HG03432 (cell line): Measurements from ENCODE around the gene SLC22A31.
A peak's percentile ranks its signal among the peaks of the same experiment; 100 is the strongest.

ENCODE experiments used
- ATAC-seq: cut with Tn5 transposase; IDR thresholded peaks from one replicate; pipeline ENCODE4 v1.9.1; 2021; ENCODE audit warnings: mild to moderate bottlenecking, moderate library complexity; ENCODE audit not compliant: unreplicated experiment

Gene SLC22A31

GRCh38 chr16:89179656-89180315 is 20.6 kb downstream of the SLC22A31 start:
- no peak for ATAC-seq

GRCh38 chr16:89179148-89179484 is 21.2 kb downstream of the SLC22A31 start:
- ATAC-seq = no peak

- no peak for ATAC-seq
Measured at GRCh38 chr16:89178453-89179147, 21.7 kb downstream of the SLC22A31 start.

- ATAC-seq = no peak
Measured at GRCh38 chr16:89177501-89177900, 22.8 kb downstream of the SLC22A31 start.

GRCh38 chr16:89176717-89177116 is 23.6 kb downstream of the SLC22A31 start:
- ATAC-seq = no peak

GRCh38 chr16:89176147-89176690 is 24.1 kb downstream of the SLC22A31 start:
- ATAC-seq = no peak

GRCh38 chr16:89175280-89176146 is 24.8 kb downstream of the SLC22A31 start:
- ATAC-seq = no peak

- ATAC-seq = no peak
Measured at GRCh38 chr16:89174877-89175276, 25.5 kb downstream of the SLC22A31 start.

- ATAC-seq = no peak
Measured at GRCh38 chr16:89174055-89174827, 26.1 kb downstream of the SLC22A31 start.

GRCh38 chr16:89173174-89173921 is 27.0 kb downstream of the SLC22A31 start:
- no peak for ATAC-seq

GRCh38 chr16:89172528-89173173 is 27.7 kb downstream of the SLC22A31 start:
- ATAC-seq = no peak

- ATAC-seq = no peak
Measured at GRCh38 chr16:89172171-89172527, 28.2 kb downstream of the SLC22A31 start.

GRCh38 chr16:89171216-89172170 is 28.8 kb downstream of the SLC22A31 start, which contains the start of gene CDH15:
TSS of gene CDH15 (plus strand) at chr16:89171748. CDS start at chr16:89171832, 84 bp downstream.
- peak; percentile 79 for ATAC-seq

- ATAC-seq = no peak
Measured at GRCh38 chr16:89170346-89171215, 29.8 kb downstream of the SLC22A31 start.

GRCh38 chr16:89169778-89170177 is 30.6 kb downstream of the SLC22A31 start:
- no peak for ATAC-seq

GRCh38 chr16:89168381-89169189 is 31.8 kb downstream of the SLC22A31 start:
- ATAC-seq = no peak
